Renal pelvis (tissue), 4 donors: ENCODE results near the gene FAM163A. TPM values are rescaled to one million over a fixed set of nuclear protein-coding genes. Genes with fewer than 3 reads are reported as not detected.
"Not testable (repeated sequence)": the region's sequence is repeated elsewhere in the genome, so short reads cannot be mapped to it uniquely, and the experiment has no call there.

Experiments
- DNase-seq: peaks from one replicate; pipeline ENCODE4 v3.0.0-alpha.2; 2013
- polyA plus RNA-seq, 3 donors: library from polyadenylated mRNA; unstranded; fragments of 120-200 nt; gene quantifications; one replicate each; pipeline ENCODE4 v1.2.1, GENCODE V29; 2013; ENCODE audit not compliant: insufficient read length in 3 of 3

Gene FAM163A
- polyA plus RNA-seq, 3 donors, result 0.76 to 1.1 (median 0.99) TPM

GRCh38 chr1:179814546-179814838, 71.4 kb downstream of the FAM163A start:
- no peak for DNase-seq

- no peak for DNase-seq
These were observed 72.5 kb downstream of the FAM163A start for GRCh38 chr1:179815641-179816040.

GRCh38 chr1:179816196-179816960, 73.3 kb downstream of the FAM163A start:
- DNase-seq, result no peak

DNA sequence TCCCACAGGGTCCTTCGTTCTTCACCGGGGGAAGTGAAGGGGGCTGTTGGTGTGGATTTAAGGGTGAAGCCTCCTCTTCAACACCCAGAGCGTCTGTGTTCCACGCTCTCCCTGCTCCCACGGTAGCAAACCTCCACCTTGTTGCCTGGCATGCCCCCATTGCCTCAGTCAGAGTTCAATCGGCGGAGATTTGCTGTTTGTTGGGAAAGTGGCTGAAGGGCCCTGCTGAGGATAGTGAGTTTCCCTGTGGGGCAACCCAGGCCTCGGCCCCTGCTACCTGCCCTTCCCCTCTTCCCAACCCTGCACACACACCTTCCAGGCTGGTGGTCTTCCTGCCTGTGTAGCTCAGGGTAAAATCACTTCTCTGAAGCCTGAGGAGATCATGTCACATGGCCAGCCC, 74.0 kb downstream of the FAM163A start:
- DNase-seq, result no peak

GRCh38 chr1:179817789-179818188, 74.7 kb downstream of the FAM163A start:
- no peak for DNase-seq

DNA sequence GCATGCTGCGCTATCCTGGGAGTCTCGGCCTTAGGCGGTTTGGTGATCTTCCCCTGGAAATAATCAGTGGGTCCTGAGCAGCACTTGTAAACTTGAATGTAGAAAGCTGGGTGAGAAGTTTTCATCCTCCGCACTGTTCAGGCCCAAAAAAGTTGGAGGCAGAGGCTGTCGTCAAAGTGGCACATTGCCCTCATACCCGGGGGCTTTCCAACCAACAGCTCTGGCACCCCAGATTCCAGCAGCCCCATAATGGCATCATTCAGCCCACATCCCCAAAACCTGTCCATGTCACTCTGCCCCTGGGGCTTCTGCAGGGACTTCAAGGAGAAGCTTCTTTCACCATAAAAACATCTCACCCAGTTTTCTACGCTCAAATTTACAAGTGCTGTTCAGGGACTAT, 75.2 kb downstream of the FAM163A start:
- no peak for DNase-seq

- peak; percentile 54 for DNase-seq
These were observed 75.7 kb downstream of the FAM163A start for GRCh38 chr1:179818743-179819173.

DNA sequence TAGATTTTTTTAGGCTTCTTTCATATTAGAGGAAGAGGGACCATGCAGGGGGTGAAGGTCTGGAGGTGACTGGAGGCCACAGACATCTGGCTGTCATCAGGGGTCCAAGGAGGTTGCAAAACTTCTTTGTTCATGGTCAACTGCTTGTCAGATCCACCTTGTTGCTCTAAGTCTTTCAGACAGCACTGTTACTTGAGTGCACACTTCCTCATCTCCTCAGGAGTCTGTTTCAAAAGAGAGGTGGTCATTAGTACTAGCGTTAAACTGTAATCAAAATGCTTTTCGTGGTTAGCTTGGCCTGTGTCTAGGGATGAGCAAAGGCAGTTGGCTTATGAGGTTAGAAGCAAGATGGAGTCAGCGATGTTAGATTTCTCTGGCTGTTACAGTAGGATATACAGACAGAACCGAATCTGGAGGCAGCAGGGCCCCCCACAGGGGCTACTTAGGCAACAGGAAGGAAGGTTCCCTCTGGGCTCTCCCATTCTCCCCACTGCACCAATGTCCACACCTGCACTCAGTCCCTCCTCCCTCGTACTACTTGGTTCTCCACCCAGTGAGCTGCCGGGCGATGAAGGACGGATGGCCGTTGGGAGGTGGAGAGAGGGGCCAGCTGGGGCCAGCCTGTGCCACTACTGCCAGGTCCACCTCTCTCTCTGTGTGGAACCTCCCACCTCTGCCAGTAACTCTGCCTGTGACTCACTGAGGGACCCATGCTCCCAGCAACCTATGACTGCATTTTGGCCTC, 77.3 kb downstream of the FAM163A start:
- no peak for DNase-seq

DNA sequence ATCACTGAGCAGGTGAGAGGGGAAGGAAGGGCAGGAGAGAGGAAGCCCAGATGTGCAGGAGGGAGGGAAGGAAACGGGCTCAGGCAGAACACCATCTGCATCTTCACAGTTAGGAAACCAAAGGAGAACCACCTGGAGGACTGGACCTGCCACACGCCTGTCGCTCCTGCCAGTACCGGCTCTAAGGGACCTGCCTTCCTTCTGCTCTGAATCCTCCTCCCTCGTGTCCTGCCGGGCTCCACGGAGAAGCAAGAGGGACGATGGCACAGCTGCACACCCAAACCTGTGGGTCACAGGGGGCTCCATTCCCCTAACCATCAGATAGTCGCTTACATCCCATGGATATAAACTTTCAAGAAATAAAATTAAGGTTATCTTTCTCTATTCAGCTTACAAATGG, 78.4 kb downstream of the FAM163A start:
- no peak for DNase-seq

- DNase-seq, result no peak
These were observed 79.0 kb downstream of the FAM163A start for GRCh38 chr1:179822065-179822464.

DNA sequence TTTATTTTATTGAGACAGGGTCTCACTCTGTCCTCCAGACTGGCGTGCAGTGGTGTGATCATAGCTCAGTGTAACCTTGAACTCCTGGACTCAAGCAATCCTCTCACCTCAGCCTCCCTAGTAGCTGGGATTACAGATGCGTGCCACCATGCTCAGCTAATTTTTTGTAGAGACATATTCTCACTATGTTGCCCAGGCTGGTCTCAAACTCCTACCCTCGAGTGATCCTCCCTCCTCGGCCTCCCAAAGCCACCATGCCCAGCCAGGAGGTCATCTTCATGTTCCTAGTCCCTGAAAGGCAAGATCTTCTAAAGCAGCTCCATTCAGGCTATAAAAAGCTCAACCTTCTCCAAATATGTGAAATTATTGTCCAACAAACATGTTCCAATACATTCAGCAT, 80.6 kb downstream of the FAM163A start:
- DNase-seq, result no peak

DNA sequence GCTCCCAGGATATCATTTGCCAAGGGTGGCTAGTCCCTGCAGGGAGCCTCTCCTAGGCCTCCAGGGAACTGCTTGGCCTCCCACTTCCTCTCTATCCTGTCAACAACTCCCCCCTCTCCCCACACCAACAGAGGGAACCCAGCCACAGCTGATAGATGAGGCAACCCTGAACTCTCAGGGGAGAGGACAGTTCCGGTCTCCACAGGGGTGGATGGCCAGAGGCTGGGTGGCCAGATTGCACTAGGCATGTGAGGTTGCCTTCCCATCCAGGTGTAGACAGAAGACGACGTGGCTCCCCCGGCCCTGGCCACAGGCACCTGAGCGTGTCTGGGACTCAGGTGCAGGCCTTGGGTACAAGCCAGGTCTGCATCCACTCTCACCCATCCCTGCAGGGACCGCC, 81.2 kb downstream of the FAM163A start:
- no peak for DNase-seq

DNA sequence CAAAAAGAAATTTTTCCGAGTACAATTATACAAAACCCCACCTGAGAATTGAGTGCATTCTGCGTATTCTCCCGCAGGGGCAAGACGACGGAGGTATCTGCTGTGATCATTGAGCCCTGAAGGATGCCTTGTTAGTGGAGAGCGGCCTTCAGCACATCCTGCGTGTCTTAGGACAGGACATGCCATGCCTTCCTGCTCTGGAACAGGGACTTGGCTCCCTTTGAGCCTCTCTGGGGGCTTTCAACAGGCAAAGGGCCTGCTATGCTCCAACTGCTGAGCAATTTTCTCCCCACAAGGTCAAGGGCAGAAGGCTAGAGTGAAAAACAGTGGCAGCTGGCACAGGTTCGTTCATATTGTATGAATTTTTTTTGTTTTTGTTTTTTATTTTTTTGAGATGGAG, 82.1 kb downstream of the FAM163A start:
- DNase-seq, result no peak

DNA sequence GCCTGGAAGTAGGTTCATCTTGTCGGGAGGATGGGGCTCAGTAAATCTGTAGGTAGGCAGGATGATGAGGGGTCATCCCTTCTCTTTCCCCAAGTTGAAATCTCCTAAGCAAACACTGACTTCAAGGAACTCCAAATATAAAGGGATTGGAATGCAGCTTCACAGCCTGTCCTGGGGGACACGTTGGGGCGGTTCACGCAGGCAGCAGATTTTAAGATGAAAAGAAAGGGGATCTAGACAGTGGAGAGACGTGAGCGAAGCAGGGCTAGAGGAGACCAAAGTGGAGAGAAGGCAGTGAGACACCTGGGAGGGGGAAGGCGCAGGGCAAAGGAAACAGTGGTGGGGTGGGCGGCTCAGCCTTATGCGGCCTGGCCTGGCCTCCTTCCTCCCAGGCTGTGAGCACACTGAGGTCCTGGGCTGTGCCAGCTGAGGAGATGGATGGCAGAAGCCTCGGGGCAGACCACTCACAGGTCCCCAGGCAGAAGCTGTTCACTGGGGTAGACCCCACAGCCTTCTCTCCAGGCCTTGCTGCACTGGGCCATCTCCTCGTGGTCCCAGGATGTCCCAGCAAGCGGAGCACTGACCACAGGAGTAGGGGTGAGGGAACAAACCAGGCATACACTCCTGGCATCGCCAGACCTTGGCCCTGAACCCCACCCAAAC, 82.8 kb downstream of the FAM163A start:
- no peak for DNase-seq

- DNase-seq, result no peak
These were observed 83.7 kb downstream of the FAM163A start for GRCh38 chr1:179826626-179827280.

GRCh38 chr1:179828554-179829110, 85.5 kb downstream of the FAM163A start:
- no peak for DNase-seq

DNA sequence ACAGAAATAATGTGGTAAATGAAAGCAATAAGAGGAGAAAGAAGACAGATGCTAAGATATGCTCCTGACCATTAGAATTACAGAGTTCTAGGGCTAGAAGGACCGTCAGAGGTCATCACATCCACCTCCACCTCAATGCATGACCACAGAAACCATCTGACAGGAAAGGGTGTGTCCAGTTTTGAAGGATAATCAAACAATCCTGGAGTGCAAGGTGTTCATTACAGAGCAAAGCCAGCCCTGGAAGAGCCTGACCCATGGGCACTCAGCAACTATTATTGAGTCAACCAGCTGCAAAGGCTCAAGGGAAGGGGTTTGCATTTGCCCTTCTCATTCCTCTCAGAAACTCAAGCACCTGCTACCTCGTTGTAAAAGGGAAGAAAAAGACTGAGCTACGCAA, 88.1 kb downstream of the FAM163A start:
- DNase-seq, result no peak

- DNase-seq, result no peak
These were observed 89.0 kb downstream of the FAM163A start for GRCh38 chr1:179831852-179832699.

GRCh38 chr1:179836686-179837445, 93.8 kb downstream of the FAM163A start:
- not testable (repeated sequence) for DNase-seq

GRCh38 chr1:179840107-179840506, 97.0 kb downstream of the FAM163A start:
- DNase-seq, result no peak
